Body of pancreas (tissue), 4 donors: Measurements from ENCODE around the gene LIPF.

Experiments
- POLR2A ChIP-seq, 3 donors: fragments of 450-650 bp; IDR thresholded peaks; one replicate each; pipeline ENCODE4 v1.6.1; 2016; ENCODE audit warnings: antibody characterized with exemption in 3 of 3, mild to moderate bottlenecking in 2 of 3
- TF ChIP-seq, protein P1 (sequence below), 7 experiments: fragments of 450-650 bp in 4 of 7; fragments of 200-600 bp in 3 of 7; sonication (generic) in 3 of 7; IDR thresholded peaks; one replicate each; pipeline ENCODE4 v1.5.1; 2016 to 2019; ENCODE audit warnings: antibody characterized with exemption in 7 of 7

DNA sequence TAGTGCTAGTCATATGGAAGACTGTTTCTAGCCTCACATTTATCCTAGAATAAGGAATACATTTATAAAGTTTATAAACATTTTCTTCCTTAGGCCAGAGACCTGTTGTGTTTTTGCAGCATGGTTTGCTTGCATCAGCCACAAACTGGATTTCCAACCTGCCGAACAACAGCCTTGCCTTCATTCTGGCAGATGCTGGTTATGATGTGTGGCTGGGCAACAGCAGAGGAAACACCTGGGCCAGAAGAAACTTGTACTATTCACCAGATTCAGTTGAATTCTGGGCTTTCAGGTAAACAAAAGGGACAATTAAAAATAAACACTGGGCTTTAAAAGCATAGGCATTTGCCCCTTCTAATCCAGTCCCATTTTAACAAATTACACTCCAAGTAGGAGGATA, 4.2 kb downstream of the LIPF start:
- TF ChIP-seq, protein P1, sequence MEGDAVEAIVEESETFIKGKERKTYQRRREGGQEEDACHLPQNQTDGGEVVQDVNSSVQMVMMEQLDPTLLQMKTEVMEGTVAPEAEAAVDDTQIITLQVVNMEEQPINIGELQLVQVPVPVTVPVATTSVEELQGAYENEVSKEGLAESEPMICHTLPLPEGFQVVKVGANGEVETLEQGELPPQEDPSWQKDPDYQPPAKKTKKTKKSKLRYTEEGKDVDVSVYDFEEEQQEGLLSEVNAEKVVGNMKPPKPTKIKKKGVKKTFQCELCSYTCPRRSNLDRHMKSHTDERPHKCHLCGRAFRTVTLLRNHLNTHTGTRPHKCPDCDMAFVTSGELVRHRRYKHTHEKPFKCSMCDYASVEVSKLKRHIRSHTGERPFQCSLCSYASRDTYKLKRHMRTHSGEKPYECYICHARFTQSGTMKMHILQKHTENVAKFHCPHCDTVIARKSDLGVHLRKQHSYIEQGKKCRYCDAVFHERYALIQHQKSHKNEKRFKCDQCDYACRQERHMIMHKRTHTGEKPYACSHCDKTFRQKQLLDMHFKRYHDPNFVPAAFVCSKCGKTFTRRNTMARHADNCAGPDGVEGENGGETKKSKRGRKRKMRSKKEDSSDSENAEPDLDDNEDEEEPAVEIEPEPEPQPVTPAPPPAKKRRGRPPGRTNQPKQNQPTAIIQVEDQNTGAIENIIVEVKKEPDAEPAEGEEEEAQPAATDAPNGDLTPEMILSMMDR (IDR thresholded peaks at IDR 0.05): no peak
- TF ChIP-seq POLR2A (IDR thresholded peaks at IDR 0.05): no peak
